GM21447 (cell line): ENCODE data around the gene MLLT10.

Source experiments
- ATAC-seq: cut with Tn5 transposase; IDR thresholded peaks from one replicate; pipeline ENCODE4 v1.9.1; 2021; ENCODE audit not compliant: unreplicated experiment

MLLT10 gene

GRCh38 chr10:21727452-21728168 is 193.6 kb downstream of the MLLT10 start:
- no peak for ATAC-seq

DNA sequence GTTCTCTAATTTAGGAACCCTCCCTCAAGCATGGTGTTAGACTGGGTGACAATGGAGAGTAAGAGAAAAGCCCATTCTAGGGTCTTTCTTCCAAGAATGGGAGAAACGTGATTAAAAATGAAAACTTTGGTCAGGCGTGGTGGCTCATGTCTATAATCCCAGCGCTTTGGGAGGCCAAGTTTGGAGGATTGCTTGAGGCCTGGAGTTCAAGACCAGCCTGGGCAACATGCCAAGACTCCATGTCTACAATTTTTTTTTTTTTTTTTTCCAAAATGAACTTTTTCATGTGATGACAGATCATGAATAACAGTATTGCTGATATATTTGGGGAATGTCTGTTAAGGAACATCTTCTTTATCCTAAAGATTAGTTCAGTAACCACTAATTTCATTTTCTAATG is 194.6 kb downstream of the MLLT10 start:
- no peak for ATAC-seq

- ATAC-seq, result peak; percentile 95
These were observed 198.2 kb downstream of the MLLT10 start for GRCh38 chr10:21732067-21732772.

- no peak for ATAC-seq
These were observed 199.7 kb downstream of the MLLT10 start for GRCh38 chr10:21733710-21734109.

DNA sequence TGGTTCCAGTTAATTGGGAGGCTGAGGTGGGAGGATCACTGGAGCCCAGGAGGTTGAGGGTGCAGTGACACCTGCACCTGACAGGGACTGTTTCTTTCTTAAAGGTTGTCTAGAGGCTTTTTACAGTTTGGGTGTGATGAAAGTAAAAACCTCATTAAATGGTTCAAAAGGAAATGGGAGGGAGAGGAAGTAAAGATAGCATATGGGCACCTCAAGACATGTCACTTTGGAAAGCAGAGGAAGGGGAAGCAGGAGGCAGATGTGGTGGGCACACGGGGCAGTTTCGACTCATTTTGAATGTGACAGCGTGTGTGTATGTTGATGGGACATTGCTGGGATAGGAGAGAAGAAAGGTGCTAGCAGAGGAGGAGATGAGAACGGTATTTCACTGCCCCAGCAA is 203.1 kb downstream of the MLLT10 start:
- ATAC-seq, result no peak

DNA sequence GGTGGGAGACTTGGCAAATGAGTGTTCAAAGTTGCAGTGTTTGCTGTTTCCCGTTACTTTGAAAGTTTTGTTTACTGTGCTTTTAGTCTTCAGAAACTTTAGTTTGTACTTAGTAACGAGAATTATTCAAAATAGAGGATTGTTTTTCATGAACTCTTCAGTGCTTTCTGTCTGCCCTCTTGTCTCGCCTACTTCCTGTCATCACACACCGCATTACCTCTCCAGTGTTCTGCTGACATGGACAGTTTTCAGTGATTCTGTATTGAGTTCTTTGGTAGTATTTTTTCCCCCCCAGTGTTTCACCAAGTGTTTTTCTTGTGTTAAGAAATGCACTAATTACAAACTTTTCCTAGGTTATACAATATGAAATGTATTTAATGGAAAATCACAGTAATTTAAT is 207.0 kb downstream of the MLLT10 start:
- ATAC-seq, result no peak

GRCh38 chr10:21742740-21743412 is 208.8 kb downstream of the MLLT10 start:
- no peak for ATAC-seq

GRCh38 chr10:21744223-21744622 is 210.2 kb downstream of the MLLT10 start:
- no peak for ATAC-seq

GRCh38 chr10:21746118-21746517 is 212.1 kb downstream of the MLLT10 start:
- ATAC-seq, result no peak

GRCh38 chr10:21747809-21748208 is 213.8 kb downstream of the MLLT10 start:
- no peak for ATAC-seq

- ATAC-seq, result no peak
These were observed 215.8 kb downstream of the MLLT10 start for GRCh38 chr10:21749788-21750187.

DNA sequence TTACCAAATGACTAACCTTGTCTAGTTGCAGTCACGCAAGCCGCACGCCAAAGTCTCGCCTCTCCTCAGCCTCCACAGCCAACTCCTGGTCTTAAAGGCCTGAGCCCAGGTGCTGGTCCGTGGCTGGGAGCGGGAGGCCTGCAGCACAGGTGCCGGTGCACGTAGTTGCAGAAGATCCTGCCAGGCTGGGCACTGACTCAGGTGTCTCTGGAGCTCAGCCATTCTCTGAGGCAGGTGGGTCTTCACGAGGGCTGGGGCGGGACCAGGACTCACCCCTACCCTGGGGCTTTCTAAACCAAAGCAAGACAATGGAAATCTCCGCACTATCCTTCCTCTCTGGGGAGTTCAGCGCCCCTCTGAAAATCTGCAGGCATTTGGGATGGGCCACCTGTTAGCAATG is 216.4 kb downstream of the MLLT10 start:
- no peak for ATAC-seq

DNA sequence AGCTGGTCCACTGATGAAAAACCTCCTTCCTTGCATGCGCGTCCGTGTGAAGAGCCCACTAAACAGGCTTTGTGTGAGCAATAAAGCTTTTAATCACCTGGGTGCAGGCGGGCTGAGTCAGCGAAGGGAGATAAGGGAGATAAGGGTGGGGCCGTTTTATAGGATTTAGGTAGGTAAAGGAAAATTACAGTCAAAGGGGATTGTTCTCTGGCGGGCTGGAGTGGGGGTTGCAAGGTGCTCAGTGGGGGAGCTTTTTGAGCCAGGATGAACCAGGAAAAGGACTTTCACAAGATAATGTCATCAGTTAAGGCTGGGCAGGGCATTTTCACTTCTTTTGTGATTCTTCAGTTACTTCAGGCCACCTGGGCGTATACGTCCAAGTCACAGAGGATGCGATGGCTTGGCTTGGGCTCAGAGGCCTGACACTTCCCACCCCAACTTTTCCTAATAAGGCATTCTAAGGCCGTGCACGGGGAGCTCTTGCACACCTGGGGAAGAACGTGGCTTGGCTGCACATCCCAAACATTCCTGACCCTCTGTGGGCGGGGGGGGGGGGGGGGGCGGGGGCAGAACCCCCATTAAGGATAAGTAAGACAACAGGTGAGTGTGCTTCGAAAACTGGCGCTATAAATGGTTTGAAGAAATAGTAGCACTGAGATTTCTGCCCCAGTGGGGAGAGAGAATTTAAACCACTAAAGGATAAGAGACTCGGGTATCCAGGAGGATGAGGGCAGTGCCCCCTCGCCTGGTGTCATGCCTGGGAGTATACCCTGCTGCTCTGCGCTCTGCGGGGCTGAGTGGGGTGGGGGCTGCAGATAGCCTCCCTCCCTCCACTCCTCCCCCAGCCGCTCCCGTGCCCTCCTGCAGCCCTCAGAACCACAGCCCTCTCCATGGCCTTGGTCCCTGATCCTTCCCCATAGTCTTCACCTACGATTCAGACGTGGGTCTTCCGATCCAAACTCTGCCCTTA is 217.6 kb downstream of the MLLT10 start:
- no peak for ATAC-seq

DNA sequence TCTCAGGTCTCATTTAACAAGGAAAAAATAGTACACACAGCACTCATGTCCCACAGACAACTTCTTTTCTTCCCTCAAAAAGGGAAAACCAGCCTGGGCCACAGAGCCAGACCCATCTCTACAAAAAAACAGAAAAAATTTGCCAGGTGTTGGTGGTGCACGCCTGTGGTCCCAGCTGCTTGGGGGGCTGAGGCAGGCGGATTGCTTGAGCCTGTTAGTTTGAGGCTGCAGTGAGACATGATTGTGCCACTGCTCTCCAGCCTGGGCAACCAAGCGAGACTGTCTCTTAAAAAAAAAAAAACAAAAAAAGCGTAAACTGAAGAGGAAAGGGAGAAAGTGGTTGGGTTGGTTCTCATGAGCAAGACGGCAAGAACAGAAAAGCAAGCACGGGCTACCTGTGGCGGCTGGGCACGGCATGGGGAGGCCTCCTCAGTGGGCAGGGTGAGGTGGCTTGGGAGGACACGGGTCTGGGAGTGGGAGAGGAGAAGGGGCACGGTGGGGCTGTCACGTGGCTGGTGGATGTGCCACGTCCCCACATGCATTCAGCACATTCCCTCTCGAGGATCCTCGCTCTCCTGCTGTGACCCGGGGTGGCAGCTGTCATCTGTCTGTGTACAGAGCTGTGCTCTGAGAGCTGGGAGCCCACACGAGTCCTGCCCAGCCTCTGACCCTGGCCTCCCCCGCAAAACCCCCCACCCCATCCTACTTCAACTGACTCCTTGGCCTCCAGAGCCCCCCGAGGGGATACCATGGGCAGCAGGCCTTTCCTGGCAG is 219.7 kb downstream of the MLLT10 start:
- no peak for ATAC-seq

GRCh38 chr10:21754410-21755011 is 220.5 kb downstream of the MLLT10 start:
- no peak for ATAC-seq

GRCh38 chr10:21756707-21757106 is 222.7 kb downstream of the MLLT10 start:
- ATAC-seq, result no peak

DNA sequence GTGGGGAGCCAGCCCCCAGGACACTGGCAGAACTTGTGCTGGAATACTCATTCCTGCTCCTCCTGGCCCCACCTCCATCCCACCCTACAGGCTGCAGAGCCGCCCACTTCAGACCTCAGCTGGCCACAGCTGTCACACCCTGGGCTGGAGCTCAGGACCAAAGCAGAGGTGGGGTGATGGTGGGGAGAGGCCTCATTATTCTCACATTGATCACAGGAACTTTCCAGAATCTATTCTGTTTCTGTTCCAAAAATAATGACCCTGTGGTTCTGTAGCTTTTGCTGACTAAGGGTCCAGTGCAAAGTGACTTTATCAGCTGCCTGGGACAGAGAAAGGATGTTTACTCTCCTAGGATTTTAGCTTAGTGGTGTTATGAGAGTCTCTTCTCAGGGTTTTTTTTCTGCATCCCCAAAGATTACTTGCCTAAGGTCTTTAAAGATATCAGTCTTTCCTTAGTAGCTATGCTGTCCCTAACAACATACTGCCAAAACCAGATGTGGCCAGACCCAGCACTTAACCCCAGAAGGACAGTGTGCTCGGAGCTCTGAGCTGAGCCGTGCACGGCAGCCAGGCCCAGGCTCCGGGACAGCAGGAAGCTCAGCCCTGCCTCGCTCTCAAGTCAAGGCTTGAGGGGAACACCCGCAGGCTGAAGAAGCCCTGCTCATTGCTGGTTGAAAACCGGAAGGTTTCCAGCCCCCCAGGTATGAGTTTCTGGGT is 223.3 kb downstream of the MLLT10 start:
- no peak for ATAC-seq

DNA sequence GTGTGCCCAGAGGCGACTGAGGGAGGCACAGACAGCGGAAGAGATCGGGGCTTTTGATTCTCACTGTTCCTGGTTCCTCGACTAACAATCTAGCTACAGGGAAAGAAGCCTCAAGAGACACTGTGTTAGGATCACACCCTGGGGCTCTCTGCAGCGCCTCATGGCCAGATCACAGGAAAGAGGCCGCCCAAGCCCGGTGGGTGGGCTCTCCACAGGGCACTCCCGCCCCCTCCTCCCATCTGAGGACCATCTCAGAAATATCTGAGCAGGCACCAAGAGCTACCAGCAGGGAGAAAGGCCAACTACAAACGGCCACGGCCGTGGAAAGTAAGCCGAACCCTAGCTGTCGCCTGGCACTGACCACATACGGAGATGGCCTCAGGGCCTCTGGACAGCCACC is 224.2 kb downstream of the MLLT10 start:
- ATAC-seq, result no peak

GRCh38 chr10:21758696-21759095 is 224.7 kb downstream of the MLLT10 start:
- ATAC-seq, result no peak
